Measurements from ENCODE around the gene SUGCT. TPM values are rescaled to one million over a fixed set of nuclear protein-coding genes. Genes with fewer than 3 reads are reported as not detected.

SUGCT gene
- total RNA-seq, 1 donor from 2014 or later: 9.8 TPM

- TF ChIP-seq CTCF (IDR thresholded peaks at IDR 0.05): no peak
- H3K36me3 ChIP-seq: no peaks in the 10 kb centered on the region
- no peaks in the 10 kb centered on the region for H3K9me3 ChIP-seq
- no peak overlapping the region for H3K4me3 ChIP-seq
- no peaks in the 10 kb centered on the region for H3K4me1 ChIP-seq
- H3K27me3 ChIP-seq: no peaks in the 10 kb centered on the region
- no peak for DNase-seq (ENCODE audit: low spot score in 2 of 2)
- intact Hi-C loops (cut with DNase I): no loop called here
- no peak overlapping the region for H3K27ac ChIP-seq
Measured at GRCh38 chr7:40380111-40380510, 245.3 kb downstream of the SUGCT start.

- no peaks in the 10 kb centered on the region for H3K4me1 ChIP-seq
- H3K36me3 ChIP-seq: no peaks in the 10 kb centered on the region
- H3K27me3 ChIP-seq: no peaks in the 10 kb centered on the region
- TF ChIP-seq CTCF (IDR thresholded peaks at IDR 0.05): no peak
- no peak for DNase-seq (ENCODE audit: low spot score in 2 of 2)
- H3K27ac ChIP-seq: no peak overlapping the region
- H3K9me3 ChIP-seq: no peaks in the 10 kb centered on the region
- no peak overlapping the region for H3K4me3 ChIP-seq
- intact Hi-C loops (cut with DNase I): no loop called here
Measured at GRCh38 chr7:40382145-40382544, 247.3 kb downstream of the SUGCT start.

GRCh38 chr7:40393660-40394059 lies 258.9 kb downstream of the SUGCT start:
- TF ChIP-seq CTCF (IDR thresholded peaks at IDR 0.05): no peak
- DNase-seq (ENCODE audit: low spot score in 2 of 2): no peak
- no peak overlapping the region for H3K4me3 ChIP-seq
- intact Hi-C loops (cut with DNase I): no loop called here
- H3K27me3 ChIP-seq: no peaks in the 10 kb centered on the region
- peaks cover 0 to 3% of the 10 kb centered on the region in 2 donors for H3K4me1 ChIP-seq
- no peaks in the 10 kb centered on the region for H3K9me3 ChIP-seq
- H3K27ac ChIP-seq: no peak overlapping the region
- no peaks in the 10 kb centered on the region for H3K36me3 ChIP-seq

- H3K36me3 ChIP-seq: no peaks in the 10 kb centered on the region
- H3K4me3 ChIP-seq: no peak overlapping the region
- H3K27me3 ChIP-seq: no peaks in the 10 kb centered on the region
- peaks cover 0 to 3% of the 10 kb centered on the region in 2 donors for H3K4me1 ChIP-seq
- no peaks in the 10 kb centered on the region for H3K9me3 ChIP-seq
- TF ChIP-seq CTCF (IDR thresholded peaks at IDR 0.05): no peak
- intact Hi-C loops (cut with DNase I): no loop called here
- DNase-seq (ENCODE audit: low spot score in 2 of 2): no peak
- no peak overlapping the region for H3K27ac ChIP-seq
Measured at GRCh38 chr7:40394400-40394799, 259.6 kb downstream of the SUGCT start.

- DNase-seq (ENCODE audit: low spot score in 2 of 2): no peak
- Histone ChIP-seq H3K4me3 (no peak overlapping the region), H3K9me3 (no peaks in the 10 kb centered on the region), H3K27me3 (no peaks in the 10 kb centered on the region), H3K27ac (peak overlapping the region; percentile 42 to 59), H3K36me3 (no peaks in the 10 kb centered on the region), H3K4me1 (peaks cover 3 to 4% of the 10 kb centered on the region in 2 donors)
- no peak for TF ChIP-seq CTCF (IDR thresholded peaks at IDR 0.05)
- intact Hi-C loops (cut with DNase I): no loop called here
Measured at GRCh38 chr7:40400525-40400924, 265.7 kb downstream of the SUGCT start.

- DNase-seq (ENCODE audit: low spot score in 2 of 2): no peak
- no peak for TF ChIP-seq CTCF (IDR thresholded peaks at IDR 0.05)
- Histone ChIP-seq H3K9me3 (peaks cover 0 to 4% of the 10 kb centered on the region in 2 donors), H3K36me3 (no peaks in the 10 kb centered on the region), H3K27ac (peak overlapping the region; percentile 42 to 59), H3K4me3 (no peak overlapping the region), H3K4me1 (peaks cover under 1 to 4% of the 10 kb centered on the region in 2 donors), H3K27me3 (no peaks in the 10 kb centered on the region)
- intact Hi-C loops (cut with DNase I): no loop called here
Measured at GRCh38 chr7:40401406-40401805, 266.6 kb downstream of the SUGCT start.
